Lower leg skin (tissue), 3 donors: ENCODE measurements around the gene SELENOP.

ENCODE experiments used
- POLR2A ChIP-seq, 2 donors: fragments of 450-650 bp; IDR thresholded peaks; one replicate each; pipeline ENCODE4 v1.6.1; 2016 to 2017; ENCODE audit warnings: antibody characterized with exemption in 2 of 2, mild to moderate bottlenecking in 1 of 2, moderate library complexity in 1 of 2
- TF ChIP-seq, protein P1 (sequence below), 3 donors: fragments of 450-650 bp; IDR thresholded peaks; one replicate each; pipeline ENCODE4 v1.5.1; 2016; ENCODE audit warnings: antibody characterized with exemption in 3 of 3, mild to moderate bottlenecking in 3 of 3, moderate library complexity in 2 of 3

DNA sequence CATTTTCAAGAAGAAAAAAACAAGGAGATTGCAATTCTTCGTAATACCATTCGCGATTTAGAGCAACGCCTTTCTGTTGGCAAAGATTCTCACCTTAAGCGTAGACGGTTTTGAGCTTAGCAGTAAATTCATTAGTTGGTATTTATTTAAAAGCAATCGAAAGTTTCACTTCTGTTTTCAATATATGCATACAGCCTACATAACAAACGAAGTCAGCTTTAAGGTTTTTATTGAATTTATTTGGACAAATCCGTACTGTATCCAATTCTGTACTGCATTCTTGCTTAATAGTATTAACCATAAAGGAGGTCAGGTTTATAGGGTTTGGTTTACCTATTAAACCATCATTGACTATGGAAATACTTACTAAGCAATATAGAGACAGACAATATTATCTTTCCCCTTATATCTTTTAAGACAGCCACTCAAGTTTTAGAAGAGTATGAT is 12.0 kb downstream of the SELENOP start:
- TF ChIP-seq, protein P1, sequence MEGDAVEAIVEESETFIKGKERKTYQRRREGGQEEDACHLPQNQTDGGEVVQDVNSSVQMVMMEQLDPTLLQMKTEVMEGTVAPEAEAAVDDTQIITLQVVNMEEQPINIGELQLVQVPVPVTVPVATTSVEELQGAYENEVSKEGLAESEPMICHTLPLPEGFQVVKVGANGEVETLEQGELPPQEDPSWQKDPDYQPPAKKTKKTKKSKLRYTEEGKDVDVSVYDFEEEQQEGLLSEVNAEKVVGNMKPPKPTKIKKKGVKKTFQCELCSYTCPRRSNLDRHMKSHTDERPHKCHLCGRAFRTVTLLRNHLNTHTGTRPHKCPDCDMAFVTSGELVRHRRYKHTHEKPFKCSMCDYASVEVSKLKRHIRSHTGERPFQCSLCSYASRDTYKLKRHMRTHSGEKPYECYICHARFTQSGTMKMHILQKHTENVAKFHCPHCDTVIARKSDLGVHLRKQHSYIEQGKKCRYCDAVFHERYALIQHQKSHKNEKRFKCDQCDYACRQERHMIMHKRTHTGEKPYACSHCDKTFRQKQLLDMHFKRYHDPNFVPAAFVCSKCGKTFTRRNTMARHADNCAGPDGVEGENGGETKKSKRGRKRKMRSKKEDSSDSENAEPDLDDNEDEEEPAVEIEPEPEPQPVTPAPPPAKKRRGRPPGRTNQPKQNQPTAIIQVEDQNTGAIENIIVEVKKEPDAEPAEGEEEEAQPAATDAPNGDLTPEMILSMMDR (IDR thresholded peaks at IDR 0.05), result no peak
- TF ChIP-seq POLR2A (IDR thresholded peaks at IDR 0.05), result no peak
